Mucosa of descending colon (tissue), 3 donors: Measurements from ENCODE around the gene CD151. TPM values are rescaled to one million over a fixed set of nuclear protein-coding genes. Genes with fewer than 3 reads are reported as not detected.

ENCODE experiments used
- ATAC-seq: fragments of 200-7000 bp; cut with Tn5 transposase; one replicate; pipeline ENCODE4 v1.9.1; 2020; ENCODE audit warnings: mild to moderate bottlenecking, moderate library complexity
- DNase-seq, 3 donors: peaks; one replicate each; pipeline ENCODE4 v3.0.0-alpha.2; 2020
- H3K36me3 ChIP-seq: fragments of 200-600 bp; one replicate; pipeline ENCODE4 v1.8.0; 2021; ENCODE audit warnings: low read depth, mild to moderate bottlenecking
- H3K4me1 ChIP-seq: fragments of 200-600 bp; one replicate; pipeline ENCODE4 v1.8.0; 2021; ENCODE audit warnings: low read depth, mild to moderate bottlenecking
- H3K4me3 ChIP-seq: fragments of 200-600 bp; one replicate; pipeline ENCODE4 v1.8.0; 2021; ENCODE audit warnings: mild to moderate bottlenecking
- H3K9me3 ChIP-seq: fragments of 200-600 bp; one replicate; pipeline ENCODE4 v1.8.0; 2021; ENCODE audit warnings: mild to moderate bottlenecking
- intact Hi-C, 2 donors: fragments of 100-400 bp; cut with DNase I in 1 of 2; cut with micrococcal nuclease in 1 of 2; formaldehyde crosslinking; loops; one replicate each; pipeline versions ENCODE4 v1.11.0 to v1.11.1; 2022; cut with DNase I, micrococcal nuclease
- total RNA-seq, 3 donors: library from RNA; stranded (reverse); fragmentation: NEBNext Ultra II Directional in 2 of 3; extraction: Animal tissue kit (Norgen Biotek cat#: 25700) in 2 of 3; gene quantifications; one replicate each; pipeline versions ENCODE4 v1.2.1 to v1.2.4, GENCODE V29; 2021 to 2023
- TF ChIP-seq, protein P1 (sequence below): fragments of 200-600 bp; IDR thresholded peaks from one replicate; pipeline ENCODE4 v1.8.0; 2022; ENCODE audit warnings: antibody characterized with exemption, mild to moderate bottlenecking
- donor health status: DM: no; HTN: no; CAD: no; lungs with moderate emphysema.
- donor health status: DM: no; HTN: no; CAD: no.
- donor health status: DM: no; HTN: yes; CAD: no.

The CD151 gene
- total RNA-seq, 3 donors from 2014 or later = 364 to 415 (median 378) TPM

DNA sequence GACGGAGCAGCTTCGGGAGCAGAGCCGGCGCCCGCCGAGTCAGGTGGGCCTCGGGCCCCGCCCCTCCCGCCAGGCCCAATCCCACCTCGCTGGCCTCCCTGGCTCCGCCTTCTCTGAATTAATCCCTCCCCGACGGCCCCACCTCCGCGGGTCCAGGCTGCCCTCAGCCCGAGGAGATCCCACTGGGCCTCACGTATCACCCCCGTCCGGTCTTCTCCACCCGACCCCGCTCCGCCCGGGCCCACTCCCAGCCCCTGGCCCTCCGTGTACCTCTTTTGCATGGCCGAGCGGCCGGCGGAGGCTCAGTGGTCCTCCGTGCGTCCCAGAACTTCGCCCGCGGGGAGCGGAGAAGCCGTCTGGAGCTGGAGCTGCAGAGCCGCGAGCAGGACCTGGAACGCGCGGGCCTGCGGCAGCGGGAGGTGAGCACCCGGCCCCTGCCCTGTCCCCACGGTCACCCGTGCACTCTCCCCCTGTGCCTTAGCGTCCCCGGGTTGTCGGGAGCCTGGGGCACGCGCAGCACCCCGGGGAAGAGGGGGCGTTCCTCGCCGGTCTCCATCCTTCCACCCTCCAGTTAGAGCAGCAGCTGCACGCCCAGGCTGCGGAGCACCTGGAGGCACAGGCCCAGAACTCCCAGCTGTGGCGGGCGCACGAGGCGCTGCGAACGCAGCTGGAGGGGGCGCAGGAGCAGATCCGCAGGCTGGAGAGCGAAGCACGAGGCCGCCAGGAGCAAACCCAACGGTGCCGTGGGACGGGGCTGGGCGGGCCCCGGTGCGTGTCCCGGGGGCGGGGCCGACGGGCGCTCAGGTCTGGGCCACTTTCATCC is 2.2 kb upstream of the CD151 start:
- ATAC-seq = no peak

GRCh38 chr11:831118-831864 is 1.5 kb upstream of the CD151 start:
- TF ChIP-seq, protein P1, sequence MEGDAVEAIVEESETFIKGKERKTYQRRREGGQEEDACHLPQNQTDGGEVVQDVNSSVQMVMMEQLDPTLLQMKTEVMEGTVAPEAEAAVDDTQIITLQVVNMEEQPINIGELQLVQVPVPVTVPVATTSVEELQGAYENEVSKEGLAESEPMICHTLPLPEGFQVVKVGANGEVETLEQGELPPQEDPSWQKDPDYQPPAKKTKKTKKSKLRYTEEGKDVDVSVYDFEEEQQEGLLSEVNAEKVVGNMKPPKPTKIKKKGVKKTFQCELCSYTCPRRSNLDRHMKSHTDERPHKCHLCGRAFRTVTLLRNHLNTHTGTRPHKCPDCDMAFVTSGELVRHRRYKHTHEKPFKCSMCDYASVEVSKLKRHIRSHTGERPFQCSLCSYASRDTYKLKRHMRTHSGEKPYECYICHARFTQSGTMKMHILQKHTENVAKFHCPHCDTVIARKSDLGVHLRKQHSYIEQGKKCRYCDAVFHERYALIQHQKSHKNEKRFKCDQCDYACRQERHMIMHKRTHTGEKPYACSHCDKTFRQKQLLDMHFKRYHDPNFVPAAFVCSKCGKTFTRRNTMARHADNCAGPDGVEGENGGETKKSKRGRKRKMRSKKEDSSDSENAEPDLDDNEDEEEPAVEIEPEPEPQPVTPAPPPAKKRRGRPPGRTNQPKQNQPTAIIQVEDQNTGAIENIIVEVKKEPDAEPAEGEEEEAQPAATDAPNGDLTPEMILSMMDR = no peak
- ATAC-seq (no peak), DNase-seq (peak in 2 of 3 donors; percentile 50 to 63)
- Histone ChIP-seq H3K9me3 (no peaks in the 10 kb centered on the region), H3K4me1 (peaks cover 58% of the 10 kb centered on the region), H3K4me3 (no peak overlapping the region), H3K36me3 (no peaks in the 10 kb centered on the region)
- intact Hi-C loops = no loop called here

More for the DNA sequence above, 2.2 kb upstream of the CD151 start:
- Histone ChIP-seq H3K36me3 (no peaks in the 10 kb centered on the region), H3K4me1 (peaks cover 65% of the 10 kb centered on the region), H3K9me3 (no peaks in the 10 kb centered on the region), H3K4me3 (no peak overlapping the region)
- intact Hi-C loops = no loop called here
- TF ChIP-seq, protein P1 = no peak
- DNase-seq = peak; percentile 79 to 91 (median 83)

DNA sequence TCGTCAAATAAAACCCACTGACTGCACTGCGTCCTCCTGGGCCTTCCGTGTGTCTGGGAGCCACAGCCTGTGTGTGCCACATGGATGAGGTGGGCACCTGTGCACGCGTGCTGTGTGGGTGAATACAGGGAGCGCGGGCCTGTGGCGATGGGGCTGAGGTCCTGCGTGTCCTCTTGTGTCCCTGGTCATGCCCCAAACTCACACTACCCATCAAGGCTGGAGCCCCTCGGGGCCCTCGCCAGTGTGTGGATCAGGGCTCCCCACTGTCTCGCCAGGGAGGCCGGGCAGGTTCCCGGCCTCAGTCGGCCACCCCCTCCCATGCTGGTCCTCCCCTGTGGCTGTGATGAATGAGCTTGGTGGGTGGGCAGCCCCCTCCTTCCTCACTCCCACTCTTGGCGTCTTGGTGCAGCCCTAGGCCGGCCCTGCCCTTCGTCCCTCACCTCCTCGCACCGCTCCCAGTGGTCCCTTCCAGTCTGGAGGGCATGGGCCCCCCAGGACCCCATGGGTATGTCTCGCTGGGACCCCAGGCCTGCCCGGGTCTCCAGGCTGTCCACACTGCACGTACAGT is 707 bp upstream of the CD151 start:
- intact Hi-C loops = no loop called here
- H3K36me3 ChIP-seq = no peaks in the 10 kb centered on the region
- no peak overlapping the region for H3K4me3 ChIP-seq
- TF ChIP-seq, protein P1 = no peak
- ATAC-seq = no peak
- H3K4me1 ChIP-seq = peaks cover 52% of the 10 kb centered on the region
- peak in 1 of 3 donors; percentile 66 for DNase-seq
- H3K9me3 ChIP-seq = no peaks in the 10 kb centered on the region

GRCh38 chr11:833114-833791 is 501 bp downstream of the CD151 start:
- ATAC-seq (peak; percentile 59), DNase-seq (peak; percentile 73 to 83 (median 81))
- Histone ChIP-seq H3K4me3 (peak overlapping the region; percentile 46), H3K9me3 (no peaks in the 10 kb centered on the region), H3K36me3 (no peaks in the 10 kb centered on the region), H3K4me1 (peaks cover 55% of the 10 kb centered on the region)
- intact Hi-C loops = no loop called here
- TF ChIP-seq, protein P1 = no peak

DNA sequence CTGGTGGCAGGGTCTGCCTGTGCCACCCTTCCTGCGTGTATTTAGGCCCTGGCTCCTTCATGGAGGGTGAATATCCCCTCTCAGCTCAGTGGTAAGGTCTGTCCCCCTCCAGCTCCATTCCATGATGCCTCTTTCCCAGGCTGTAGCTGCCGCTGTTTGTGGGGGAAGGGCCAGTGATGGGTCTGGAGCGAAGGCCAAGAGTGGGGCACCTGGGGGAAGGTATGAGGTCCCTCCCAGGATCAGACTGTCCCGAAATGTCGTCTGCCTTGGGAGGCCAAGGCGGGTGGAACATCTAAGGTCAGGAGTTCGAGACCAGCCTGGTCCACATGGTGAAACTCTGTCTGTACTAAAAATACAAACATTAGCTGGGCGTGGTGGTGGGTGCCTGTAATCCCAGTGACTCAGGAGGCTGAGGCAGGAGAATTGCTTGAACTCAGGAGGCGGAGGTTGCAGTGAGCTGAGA is 1.1 kb downstream of the CD151 start:
- Histone ChIP-seq H3K4me3 (peak overlapping the region; percentile 46), H3K4me1 (peaks cover 55% of the 10 kb centered on the region), H3K36me3 (no peaks in the 10 kb centered on the region), H3K9me3 (no peaks in the 10 kb centered on the region)
- TF ChIP-seq, protein P1 = no peak
- DNase-seq (peak in 2 of 3 donors; percentile 54 to 62), ATAC-seq (peak; percentile 4)
- intact Hi-C loops = no loop called here
